ENCODE measurements around the gene PHF20. TPM values are rescaled to one million over a fixed set of nuclear protein-coding genes. Genes with fewer than 3 reads are reported as not detected.

PHF20 gene
- total and polyA plus RNA-seq, 2 of the 13 experiments (the other 11 are each of a cell fraction or from before 2014, with no cell fraction given), result 22.8 to 34.1 TPM

DNA sequence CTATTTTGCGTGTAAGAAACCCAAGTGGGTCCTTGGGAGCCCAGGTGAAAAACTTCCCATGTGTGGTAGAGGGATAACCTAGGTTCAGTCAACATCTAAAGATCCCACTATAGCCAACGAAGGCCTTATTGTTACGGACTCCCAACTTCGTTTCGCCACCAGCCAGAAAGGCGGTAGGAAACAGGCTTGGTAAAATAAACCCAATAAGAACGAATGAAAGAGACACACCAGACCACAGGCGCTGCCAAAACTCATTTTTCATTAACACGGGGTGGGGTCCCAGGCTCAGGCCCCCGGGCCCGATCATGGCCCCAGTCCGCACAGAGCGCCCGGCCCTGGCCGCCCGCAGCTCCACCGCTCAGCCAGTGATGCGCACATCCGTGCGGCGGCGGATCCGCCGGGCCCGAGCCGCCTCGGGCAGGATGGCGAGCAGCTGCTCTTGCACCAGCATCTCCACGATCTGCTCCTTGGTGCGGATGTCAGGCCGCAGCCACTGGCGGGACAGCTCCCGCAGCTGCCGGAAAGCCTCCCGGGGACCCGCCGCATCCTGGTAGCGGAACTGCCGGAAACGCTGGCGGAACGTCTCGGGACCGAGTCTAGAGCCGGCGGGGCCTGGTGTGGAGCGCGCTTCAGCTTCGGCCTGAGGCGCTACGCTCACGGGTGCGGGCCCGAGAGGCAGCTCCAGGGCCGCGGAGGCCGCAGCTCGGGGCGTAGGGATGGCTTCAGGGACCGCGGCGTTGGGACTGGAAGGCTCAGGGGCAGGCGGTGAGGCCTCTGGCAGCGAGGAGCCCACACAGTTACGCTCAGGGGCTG lies 181.8 kb downstream of the PHF20 start (continued):
- TF ChIP-seq ZBTB2 (CRISPR knock-in tag; IDR thresholded peaks at IDR 0.05; ENCODE audit: low read depth), result no peak
- peak; percentile 66; the same call in 1 of the 2 replicates for TF ChIP-seq ZBTB43 (CRISPR knock-in tag; conservative IDR thresholded peaks at IDR 0.05)
- TF ChIP-seq LCORL (IDR thresholded peaks at IDR 0.05), result peak; percentile 21; the same call in 1 of the 2 replicates
- no peak for TF ChIP-seq LCORL (CRISPR knock-in tag; IDR thresholded peaks at IDR 0.05)
- peak; percentile 38; the same call in 1 of the 2 replicates for TF ChIP-seq ZNF616 (CRISPR knock-in tag; IDR thresholded peaks at IDR 0.05; ENCODE audit: low read depth)
- TF ChIP-seq ZNF543 (CRISPR knock-in tag; IDR thresholded peaks at IDR 0.05), result 0 out of 2 replicates have a peak, but pooled peaks have one; percentile 21
- peak; percentile 61; the same call in 1 of the 2 replicates for TF ChIP-seq ZBTB3 (CRISPR knock-in tag; IDR thresholded peaks at IDR 0.05; ENCODE audit: borderline replicate concordance, low read depth)
- TF ChIP-seq, protein P1, sequence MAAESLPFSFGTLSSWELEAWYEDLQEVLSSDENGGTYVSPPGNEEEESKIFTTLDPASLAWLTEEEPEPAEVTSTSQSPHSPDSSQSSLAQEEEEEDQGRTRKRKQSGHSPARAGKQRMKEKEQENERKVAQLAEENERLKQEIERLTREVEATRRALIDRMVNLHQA (CRISPR knock-in tag; IDR thresholded peaks at IDR 0.05), result no peak; the same call in 1 of the 2 replicates
- TF ChIP-seq SIN3B (IDR thresholded peaks at IDR 0.05; ENCODE audit: low read length), result peak; percentile 25; the same call in 1 of the 2 replicates
- TF ChIP-seq, protein P2, sequence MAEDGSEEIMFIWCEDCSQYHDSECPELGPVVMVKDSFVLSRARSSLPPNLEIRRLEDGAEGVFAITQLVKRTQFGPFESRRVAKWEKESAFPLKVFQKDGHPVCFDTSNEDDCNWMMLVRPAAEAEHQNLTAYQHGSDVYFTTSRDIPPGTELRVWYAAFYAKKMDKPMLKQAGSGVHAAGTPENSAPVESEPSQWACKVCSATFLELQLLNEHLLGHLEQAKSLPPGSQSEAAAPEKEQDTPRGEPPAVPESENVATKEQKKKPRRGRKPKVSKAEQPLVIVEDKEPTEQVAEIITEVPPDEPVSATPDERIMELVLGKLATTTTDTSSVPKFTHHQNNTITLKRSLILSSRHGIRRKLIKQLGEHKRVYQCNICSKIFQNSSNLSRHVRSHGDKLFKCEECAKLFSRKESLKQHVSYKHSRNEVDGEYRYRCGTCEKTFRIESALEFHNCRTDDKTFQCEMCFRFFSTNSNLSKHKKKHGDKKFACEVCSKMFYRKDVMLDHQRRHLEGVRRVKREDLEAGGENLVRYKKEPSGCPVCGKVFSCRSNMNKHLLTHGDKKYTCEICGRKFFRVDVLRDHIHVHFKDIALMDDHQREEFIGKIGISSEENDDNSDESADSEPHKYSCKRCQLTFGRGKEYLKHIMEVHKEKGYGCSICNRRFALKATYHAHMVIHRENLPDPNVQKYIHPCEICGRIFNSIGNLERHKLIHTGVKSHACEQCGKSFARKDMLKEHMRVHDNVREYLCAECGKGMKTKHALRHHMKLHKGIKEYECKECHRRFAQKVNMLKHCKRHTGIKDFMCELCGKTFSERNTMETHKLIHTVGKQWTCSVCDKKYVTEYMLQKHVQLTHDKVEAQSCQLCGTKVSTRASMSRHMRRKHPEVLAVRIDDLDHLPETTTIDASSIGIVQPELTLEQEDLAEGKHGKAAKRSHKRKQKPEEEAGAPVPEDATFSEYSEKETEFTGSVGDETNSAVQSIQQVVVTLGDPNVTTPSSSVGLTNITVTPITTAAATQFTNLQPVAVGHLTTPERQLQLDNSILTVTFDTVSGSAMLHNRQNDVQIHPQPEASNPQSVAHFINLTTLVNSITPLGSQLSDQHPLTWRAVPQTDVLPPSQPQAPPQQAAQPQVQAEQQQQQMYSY (CRISPR knock-in tag; IDR thresholded peaks at IDR 0.05), result no peak
- TF ChIP-seq, protein P3, sequence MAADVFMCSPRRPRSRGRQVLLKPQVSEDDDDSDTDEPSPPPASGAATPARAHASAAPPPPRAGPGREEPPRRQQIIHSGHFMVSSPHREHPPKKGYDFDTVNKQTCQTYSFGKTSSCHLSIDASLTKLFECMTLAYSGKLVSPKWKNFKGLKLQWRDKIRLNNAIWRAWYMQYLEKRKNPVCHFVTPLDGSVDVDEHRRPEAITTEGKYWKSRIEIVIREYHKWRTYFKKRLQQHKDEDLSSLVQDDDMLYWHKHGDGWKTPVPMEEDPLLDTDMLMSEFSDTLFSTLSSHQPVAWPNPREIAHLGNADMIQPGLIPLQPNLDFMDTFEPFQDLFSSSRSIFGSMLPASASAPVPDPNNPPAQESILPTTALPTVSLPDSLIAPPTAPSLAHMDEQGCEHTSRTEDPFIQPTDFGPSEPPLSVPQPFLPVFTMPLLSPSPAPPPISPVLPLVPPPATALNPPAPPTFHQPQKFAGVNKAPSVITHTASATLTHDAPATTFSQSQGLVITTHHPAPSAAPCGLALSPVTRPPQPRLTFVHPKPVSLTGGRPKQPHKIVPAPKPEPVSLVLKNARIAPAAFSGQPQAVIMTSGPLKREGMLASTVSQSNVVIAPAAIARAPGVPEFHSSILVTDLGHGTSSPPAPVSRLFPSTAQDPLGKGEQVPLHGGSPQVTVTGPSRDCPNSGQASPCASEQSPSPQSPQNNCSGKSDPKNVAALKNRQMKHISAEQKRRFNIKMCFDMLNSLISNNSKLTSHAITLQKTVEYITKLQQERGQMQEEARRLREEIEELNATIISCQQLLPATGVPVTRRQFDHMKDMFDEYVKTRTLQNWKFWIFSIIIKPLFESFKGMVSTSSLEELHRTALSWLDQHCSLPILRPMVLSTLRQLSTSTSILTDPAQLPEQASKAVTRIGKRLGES (CRISPR knock-in tag; IDR thresholded peaks at IDR 0.05; ENCODE audit: borderline replicate concordance), result no peak
- TF ChIP-seq ETV5 (CRISPR knock-in tag; IDR thresholded peaks at IDR 0.05; ENCODE audit: borderline replicate concordance), result peak; percentile 30; the same call in 1 of the 2 replicates
- TF ChIP-seq JUN (CRISPR knock-in tag; IDR thresholded peaks at IDR 0.05), result peak; percentile 26
- TF ChIP-seq SNRNP70 (IDR thresholded peaks at IDR 0.05; ENCODE audit: low read depth, low read length), result no peak
- 0 out of 2 replicates have a peak, but pooled peaks have one; percentile 29 for TF ChIP-seq ZNF773 (CRISPR knock-in tag; IDR thresholded peaks at IDR 0.05; ENCODE audit: borderline replicate concordance)
- TF ChIP-seq ZNF782 (CRISPR knock-in tag; IDR thresholded peaks at IDR 0.05; ENCODE audit: borderline replicate concordance), result no peak; the same call in 1 of the 2 replicates
